ENCODE measurements around the gene IRX1.

DNA sequence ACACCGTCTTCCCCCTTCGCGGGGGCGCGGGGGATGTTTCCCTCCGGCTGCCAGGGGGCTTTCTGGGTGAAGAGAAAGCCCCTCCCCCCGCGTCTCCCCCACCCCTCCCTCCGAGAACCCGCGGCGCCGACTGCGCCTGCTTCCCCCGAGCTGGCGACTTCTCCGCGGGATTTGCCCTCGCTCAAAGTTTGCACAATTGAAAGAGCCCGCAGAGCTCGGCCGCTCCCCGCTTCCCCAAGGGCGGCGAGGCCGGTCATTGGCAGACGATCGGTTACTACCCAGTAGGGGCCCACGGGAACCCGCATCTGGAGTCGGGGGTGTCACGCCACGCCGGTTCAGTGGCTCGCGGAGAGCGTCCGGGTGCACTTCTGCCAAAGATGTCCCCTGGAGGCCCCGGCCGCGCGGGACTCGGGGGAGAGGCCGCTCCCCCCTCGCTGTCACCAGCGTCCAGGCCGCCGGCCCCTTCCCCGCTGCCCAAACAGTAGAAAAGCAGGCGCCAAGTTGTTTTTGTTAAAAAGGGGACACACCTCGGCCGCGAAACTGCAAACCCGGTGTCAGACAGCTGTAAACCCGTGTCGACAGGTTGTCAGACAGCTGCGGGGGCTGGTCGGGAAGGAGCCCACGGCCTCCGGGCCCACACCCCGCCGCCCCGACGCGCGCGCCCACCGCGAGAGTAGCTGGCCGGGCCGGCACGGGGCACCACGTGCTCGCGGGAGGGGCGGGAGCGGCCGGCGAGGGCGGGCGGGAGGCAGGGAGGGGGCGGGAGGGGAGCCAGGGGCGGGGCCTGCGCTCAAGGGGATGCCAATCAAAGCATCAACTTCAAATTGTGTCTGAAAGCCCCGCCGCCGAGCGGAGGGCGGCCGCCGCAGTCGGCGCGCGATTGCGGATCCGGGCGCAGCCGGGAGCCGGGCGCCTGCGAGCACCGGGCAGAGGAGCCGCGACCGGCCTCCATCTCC lies at the start of gene IRX1:
- TF ChIP-seq CTCF (conservative IDR thresholded peaks at IDR 0.05; ENCODE audit: low read length) (no peak), EZH2phosphoT487 (IDR thresholded peaks at IDR 0.05; ENCODE audit: borderline replicate concordance) (no peak)

All from Loucy (cell line).